ENCODE data around the gene PDZD2.
"Not testable (repeated sequence)": the region's sequence is repeated elsewhere in the genome, so short reads cannot be mapped to it uniquely, and the experiment has no call there.

Gene PDZD2

DNA sequence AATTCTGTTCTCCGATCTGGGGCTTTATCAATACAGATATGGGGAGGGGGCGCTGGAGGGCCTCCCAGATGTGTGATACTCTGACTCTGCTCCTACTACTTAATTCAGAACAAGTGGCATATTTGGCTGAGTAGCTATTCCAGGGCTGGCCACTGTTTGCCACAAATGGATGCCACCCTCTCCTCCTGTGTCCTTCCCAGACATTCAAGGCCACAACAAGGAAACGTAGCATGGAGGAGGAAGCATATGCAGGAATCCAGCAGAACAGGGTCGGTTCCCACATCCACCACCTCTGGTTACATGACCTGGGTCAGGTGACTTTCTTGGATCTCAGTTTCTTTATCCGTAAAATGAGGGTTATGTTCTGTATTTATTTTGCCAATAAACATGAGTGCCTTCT is 404.2 kb downstream of the PDZD2 start:
- no peak for DNase-seq (ENCODE audit: low spot score)

DNA sequence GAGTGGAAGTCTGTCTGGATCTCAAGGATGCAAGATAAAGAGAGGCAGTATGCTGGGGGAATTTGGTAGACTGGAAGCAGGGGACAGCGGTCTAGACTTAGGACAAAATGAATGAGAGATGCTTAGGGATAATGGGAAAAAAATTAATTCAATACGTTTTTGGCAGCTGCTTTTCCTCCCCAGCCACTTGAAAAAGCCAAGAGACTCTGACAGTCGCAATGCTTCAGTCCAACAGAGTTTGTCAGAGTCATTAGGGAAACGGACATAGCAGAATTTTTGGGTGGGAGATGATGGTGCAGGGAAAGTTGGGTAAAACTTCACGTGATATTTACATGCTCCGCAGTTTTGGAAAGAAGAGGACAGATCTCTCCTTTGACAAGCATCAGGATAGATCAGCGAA is 405.5 kb downstream of the PDZD2 start:
- DNase-seq (ENCODE audit: low spot score), result no peak

DNA sequence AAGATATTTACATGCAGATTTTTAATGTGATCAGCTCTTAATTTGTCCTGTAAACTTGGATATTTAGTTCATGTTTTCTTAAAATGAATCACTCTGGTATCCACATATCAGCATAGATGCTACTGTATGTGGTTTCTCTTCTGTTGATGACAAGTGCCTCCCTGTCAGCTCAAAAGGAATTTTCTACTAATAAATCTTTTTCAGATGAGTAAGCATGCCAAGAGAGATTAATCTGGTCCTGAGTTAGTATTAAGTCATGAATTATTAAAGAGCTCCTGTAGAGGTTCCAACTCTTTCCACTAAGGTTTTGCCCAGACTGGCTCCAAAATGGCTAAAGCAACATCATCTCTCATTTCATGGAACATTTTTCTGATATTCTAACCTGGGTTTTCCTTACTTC is 406.0 kb downstream of the PDZD2 start:
- DNase-seq (ENCODE audit: low spot score), result peak; percentile 74

DNA sequence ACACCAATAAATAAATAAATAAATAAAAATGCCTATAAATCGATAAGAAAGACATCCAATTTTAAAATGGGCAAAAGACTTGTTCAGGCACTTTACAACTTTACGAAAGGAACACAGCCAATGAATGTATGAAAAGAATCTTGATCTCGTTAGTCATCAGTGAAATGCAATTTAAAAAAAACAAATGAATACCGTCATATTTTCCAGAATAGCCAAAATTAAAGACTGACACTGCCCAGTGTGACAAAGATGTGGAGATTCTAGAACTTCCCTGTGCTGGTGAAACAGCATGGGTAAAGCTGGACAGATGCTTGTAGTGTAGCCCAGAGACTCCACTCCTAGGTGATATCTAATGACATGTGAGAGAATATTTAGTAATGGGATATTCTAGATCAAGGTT is 408.1 kb downstream of the PDZD2 start:
- DNase-seq (ENCODE audit: low spot score), result no peak

DNA sequence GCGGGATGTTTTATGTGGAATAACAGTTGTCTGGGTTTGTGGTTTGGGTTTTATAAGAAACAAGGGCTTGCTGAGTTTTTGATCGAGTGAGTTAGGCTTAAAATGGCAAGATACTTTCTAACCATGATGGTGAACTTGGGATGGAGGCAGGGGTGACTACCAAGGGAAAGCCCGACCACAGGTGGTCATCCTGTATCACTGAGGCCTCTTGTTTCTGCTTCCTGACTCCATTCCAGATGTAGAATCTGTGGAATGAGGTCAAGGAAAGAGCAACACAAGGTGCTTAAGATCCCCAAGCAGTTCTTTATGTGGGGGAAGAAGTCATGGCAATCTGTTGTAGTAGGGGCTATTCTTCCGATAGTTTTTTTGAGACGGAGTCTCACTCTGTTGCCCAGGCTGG is 412.9 kb downstream of the PDZD2 start:
- DNase-seq (ENCODE audit: low spot score), result no peak

DNA sequence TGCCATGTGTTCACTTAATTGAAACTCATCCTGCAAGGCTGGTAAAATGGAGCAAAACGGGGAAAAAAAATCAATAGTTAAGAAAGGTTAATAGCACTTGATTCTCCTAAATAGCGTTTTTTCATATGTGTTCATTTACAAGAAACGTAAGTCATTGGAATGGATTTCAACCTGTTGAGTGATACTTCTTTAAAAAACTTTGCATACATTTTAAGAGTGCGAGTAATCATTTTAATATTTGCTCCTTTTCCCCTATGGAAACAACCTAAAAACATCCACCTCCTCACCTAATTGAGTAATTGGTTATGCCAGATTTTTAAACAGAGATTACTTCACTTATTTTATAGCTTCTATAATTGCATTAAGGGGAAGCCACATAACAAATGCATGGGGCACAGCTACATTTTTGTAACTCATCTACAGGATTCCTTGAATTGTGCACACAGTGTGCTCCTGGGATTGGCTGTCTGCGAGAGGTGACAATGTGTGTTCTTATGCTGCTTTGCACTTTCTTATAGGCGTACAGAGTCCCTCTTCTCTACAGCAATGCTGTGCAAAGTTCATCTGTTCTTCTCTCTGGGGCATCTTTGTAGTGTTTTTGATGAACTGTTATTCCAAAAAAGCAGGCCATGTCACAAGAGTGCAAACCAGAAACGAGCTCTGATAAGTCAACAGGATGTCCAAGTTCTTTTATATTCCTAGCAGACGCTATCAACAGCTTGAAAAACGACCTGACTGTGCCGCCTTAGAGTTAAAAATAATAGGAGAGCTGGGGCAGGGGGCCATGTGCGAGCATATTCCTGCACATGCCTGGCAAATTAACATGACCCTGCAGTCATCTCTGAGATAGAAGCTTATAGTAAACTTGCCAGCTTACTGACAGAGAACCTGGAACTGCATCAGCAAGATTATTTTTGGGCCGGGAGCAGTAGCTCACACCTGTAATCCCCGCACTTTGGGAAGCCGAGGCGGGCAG is 417.2 kb downstream of the PDZD2 start:
- no peak for DNase-seq (ENCODE audit: low spot score)

DNA sequence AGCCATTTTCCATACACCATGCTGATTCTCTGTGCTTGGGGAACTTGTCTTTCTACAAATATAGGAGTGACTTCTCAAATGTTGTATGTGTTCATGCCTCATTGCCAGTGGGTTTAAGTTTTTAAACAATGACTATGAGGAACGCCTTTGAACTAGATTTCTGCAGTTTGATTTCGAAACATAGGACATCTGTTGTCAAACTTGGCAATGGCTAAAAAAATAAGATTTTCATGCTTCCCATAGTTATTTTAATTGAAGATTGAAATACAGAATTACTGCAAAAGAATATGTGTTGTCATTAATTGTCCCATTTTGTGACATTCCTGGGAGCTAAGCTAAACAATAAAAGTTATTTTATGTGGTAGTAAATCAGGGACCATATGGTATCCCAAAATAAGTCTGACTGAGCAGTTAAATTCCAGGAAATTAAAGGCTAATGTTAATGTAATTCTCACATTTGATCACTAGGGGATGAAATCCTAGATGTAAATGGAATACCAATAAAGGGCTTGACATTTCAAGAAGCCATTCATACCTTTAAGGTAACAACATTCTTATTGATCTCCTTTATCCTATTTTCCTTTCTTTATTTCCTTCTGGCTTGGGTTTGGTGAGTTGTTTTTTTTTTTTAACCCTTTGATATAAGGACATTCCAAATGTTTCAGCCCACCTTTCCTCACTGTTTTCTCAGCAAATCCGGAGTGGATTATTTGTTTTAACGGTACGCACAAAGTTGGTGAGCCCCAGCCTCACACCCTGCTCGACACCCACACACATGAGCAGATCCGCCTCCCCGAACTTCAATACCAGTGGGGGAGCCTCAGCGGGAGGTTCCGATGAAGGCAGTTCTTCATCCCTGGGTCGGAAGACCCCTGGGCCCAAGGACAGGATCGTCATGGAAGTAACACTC is 418.5 kb downstream of the PDZD2 start:
- DNase-seq (ENCODE audit: low spot score), result peak; percentile 35

DNA sequence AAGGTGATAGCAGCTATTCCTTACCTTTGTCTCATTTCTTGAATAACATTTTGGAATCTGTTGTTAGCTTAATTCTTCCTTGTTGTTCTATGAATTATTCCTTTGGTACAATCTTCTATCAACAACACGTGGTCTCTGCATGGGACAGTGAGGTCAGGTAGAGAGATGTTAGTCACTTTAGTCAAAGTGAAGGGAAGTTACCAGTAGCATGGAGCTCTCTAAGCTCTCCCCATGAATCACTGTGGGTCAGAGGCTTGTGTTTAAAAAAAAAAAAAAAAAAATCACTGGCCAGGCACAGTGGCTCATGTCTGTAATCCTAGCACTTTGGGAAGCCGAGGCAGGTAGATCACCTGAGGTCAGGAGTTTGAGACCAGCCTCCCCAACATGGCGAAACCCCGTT is 419.2 kb downstream of the PDZD2 start:
- DNase-seq (ENCODE audit: low spot score), result no peak

DNA sequence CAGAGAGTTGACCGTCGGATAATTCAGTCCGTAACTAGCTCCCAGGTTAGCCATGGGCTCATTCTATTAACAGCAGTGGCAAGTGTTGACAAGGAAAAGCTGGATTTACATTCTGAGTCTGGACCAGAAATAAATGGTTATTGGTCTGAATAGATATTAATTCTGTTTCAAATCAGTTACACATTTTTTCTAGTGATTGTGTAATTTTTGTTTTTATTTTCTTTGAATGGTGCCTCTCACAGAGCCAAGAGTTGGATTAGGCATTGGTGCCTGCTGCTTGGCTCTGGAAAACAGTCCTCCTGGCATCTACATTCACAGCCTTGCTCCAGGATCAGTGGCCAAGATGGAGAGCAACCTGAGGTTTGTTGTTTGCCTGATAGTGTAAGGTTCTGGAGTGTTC is 420.1 kb downstream of the PDZD2 start:
- DNase-seq (ENCODE audit: low spot score), result no peak

DNA sequence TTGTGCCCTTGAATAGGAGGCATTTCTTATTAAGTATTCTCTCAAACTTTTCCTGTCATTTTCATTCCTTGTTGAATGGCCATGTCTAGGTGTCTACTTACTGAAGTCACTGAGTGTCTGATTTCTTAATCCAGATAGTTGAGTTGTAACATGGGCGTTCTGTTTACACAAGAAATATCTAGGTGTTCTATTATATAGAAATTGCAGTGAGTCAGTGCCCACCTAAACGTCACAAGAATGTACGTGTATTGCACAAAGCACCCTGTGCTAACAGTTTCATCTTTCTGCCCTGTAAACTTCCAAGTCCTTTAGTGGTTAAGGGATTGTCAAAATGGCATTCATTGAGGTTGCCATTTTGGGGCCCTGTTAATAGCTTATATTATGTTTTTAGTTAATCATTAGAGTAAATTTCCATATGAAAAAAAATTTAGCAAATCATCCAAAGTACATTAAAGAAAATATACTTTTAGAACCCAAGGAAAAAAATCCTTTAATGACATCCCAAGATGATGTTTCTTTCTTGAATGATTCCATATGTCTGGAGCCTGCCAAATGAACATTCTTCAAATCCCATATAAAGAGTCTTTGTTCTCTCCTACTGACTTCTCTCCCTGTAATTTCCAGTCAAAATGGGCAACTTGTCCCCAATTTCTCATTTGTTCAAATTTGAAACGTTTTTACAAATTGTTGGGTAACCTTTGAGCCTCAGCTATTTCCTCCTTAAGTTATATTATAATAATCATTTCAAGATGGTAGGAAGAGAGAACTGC is 421.0 kb downstream of the PDZD2 start:
- no peak for DNase-seq (ENCODE audit: low spot score)

DNA sequence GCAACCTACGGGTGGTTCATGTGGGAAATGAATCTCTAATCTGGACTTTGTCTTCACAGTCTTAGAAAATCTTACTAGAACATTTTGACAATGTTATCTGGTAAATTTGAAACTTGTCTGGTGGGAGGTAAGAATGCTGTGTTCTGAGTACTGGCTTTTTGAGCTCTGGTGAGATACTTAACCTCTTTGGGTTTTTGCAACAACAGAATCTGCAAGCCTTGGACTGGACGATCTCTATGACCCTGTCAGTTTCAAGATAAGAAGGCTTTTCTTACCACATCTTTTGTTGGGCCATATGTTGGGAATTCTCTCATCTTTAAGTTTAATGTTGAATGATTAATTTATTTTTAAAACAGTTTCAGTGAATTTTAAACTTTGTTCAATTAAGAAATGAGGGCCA is 422.3 kb downstream of the PDZD2 start:
- no peak for DNase-seq (ENCODE audit: low spot score)

DNA sequence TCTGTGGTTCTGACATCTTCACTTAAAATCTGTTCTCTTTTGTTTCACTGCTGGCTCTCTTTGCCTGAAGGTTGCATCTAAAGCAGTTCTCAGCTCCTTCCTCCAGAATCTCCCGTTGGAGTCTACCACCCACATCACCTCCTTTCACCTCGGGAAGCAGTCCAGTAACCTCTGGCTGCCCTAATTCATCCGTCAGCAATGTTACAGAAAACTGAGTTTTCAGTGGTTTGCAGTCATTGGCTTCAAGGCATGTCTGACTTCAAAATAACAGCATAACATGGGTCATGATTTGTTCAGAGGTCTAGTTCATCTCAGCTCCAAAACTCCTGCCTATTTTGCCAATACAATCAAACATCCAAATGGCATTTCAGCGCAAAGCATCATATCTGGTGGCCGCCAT is 427.5 kb downstream of the PDZD2 start:
- DNase-seq (ENCODE audit: low spot score), result no peak

DNA sequence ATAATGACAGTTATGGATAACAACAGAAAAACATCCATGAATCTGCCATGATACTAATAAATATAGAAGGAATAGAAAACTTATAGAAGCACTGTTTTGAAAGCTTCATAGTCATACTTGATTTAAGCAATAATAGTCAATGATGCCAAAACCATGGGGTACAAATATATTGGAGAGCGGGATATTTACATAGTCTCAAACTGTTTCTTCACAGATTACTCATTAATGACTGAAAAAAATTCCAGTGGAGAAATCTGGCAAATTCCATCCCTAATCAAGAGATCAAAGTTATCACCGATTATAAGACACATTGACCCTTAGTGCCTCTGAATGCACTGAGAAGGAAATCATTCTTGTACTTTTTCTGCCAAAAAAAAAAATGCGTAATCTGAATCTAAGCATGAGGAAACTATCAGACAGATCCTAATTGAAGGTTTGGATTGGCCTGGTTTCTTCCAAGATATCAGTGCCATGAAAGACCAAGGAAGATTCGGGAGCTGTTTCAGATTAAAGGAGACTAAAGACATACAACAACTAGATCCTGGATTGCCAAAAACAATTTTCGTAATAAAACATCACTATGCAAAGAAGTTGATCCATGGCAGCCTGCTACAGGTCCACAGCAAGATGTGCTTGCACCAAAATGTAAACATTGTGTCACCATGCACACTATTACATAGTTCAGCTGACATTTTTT is 429.0 kb downstream of the PDZD2 start:
- DNase-seq (ENCODE audit: low spot score), result no peak

DNA sequence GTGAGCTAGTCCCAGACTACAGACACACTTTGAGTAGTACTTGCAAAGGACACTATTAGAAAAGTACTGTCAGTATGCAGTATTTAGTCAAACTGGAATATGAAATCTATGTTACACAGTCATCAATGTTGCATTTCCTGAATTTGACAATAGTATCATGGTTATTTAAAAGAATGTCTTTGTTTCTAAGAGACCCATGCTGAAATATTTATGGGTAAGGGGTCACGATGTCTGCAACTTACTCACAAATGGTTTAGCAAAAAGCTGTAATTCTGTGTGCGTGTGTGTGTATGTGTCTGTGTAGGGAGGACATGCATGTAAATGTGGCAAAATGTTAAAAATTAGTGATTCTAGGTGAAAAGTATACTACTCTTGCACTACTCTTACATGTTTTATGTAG is 429.6 kb downstream of the PDZD2 start:
- no peak for DNase-seq (ENCODE audit: low spot score)

DNA sequence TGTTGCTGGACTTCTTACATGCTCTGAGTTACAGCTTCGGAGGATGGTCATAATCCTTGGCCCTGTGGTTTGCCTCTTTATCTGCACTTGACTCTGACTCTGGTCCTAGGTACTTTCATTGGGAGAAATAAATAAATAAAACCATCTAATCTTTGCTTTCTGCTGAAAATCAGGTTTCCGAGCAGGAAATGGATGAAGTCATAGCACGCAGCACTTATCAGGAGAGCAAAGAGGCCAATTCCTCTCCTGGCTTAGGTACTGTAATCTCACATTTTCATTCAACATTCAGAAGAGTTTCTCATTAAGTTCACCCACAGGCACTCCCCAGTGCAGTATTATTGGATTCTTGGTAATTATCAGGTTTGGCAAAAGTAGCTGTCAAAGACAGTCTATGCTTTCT is 430.5 kb downstream of the PDZD2 start:
- DNase-seq (ENCODE audit: low spot score), result no peak

DNA sequence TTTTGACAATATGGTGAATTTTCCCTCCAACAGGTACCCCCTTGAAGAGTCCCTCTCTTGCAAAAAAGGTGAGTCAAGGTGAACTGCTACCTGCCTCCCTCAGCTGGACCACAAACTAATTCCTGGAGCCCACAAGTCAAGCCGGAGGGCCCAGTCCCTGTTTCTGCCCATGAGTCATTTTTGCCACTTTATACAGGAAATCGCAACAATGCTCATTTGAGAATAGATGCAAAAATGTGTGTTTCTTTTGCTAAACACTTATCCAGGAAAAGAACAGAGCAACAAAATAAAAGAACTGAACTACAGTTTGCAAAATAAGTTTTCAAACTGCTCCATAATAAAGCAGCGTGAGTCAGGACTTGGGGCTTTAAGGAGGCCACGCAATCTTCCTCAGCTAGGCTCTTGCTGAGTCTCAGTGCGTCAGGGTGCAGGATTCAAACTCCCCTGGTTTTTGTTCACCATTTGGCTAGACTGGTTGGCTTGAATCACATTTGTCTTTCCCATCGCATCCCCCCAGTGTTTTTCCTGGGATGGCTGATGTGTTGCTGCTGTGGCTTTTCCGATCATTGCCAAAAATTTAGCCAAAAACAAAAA is 432.5 kb downstream of the PDZD2 start:
- no peak for DNase-seq (ENCODE audit: low spot score)

DNA sequence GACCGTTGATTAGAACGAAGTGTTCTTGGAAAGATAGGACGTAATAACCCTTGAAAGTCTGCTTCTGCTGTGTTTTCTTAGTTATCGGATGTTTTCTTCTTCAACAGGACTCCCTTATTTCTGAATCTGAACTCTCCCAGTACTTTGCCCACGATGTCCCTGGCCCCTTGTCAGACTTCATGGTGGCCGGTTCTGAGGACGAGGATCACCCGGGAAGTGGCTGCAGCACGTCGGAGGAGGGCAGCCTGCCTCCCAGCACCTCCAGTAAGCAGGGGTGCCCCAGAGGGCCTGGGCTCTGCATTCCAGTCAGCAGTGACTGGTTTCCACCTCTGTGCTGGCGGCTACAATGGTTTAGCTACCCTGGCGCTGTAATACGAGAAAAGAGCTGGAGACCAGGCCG is 433.1 kb downstream of the PDZD2 start:
- no peak for DNase-seq (ENCODE audit: low spot score)

DNA sequence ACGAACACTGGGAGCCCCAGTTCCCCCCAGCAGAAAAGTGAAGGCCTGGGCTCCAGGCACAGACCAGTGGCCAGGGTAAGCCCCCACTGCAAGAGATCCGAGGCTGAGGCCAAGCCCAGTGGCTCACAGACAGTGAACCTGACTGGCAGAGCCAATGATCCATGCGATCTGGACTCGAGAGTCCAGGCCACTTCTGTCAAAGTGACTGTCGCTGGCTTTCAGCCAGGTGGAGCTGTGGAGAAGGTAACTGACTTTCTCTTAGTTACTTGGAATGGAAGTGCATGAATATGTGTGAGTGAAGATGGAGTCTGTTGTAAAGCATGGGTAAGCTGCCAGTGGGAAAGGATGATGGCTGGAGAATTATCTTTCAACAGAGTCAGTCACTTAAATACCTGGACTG is 435.5 kb downstream of the PDZD2 start:
- no peak for DNase-seq (ENCODE audit: low spot score)

DNA sequence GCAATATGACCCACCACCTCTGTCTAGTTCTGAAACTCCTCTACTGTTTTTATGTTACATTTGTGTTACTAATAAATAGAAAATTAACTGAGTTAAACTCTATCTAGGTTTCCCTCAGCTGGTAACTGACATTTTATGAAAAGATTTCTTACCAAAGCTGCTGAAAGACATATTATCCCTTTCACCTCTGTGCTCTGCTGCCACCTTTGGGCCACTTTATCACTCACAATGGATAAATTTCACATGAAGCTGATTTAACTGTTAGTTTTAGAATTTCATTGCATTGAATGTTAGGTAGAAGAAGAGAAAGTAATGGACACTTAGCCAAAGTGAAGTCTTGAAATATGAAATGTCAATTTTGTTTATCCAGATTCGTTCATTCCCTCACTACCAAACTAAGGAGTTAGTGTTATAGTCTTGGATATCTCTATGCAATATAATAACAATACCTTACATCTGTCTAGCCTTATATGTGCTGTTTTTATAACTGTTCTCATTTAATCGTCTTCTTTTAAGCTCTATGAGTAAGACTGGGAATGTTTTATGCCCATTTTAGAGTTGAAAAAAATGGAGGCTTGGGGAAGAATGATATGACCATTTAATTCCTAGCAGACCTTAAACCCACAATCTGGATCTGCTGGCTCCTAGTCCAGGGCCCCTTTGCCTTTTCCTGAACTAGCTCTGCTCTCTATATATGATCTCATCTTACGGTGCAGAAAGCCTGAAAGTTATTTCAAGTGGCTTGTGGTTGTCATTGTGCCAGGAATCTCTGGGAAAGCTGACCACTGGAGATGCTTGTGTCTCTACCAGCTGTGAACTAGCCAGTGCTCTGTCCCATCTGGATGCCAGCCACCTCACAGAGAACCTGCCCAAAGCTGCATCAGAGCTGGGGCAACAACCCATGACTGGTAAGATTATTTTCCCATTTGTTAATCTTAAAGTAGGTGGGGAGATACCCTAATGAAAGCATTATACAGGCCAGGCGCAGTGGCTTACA is 438.1 kb downstream of the PDZD2 start:
- peak; percentile 56 for DNase-seq (ENCODE audit: low spot score)

DNA sequence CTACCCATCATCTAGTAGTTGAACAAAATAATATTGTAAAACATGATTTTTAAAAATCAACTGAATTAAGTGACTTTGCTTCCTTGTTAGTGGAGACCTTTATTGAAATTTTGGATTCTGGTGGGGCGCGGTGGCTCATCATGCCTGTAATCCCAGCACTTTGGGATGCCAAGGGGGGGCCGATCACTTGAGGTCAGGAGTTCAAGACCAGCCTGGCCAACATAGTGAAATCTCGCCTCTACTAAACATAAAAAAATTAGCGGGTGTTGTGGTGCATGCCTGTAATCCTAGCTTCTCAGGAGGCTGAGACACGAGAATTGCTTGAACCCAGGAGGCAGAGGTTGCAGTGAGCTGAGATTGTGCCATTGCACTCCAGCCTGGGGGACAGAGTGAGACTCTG is 439.9 kb downstream of the PDZD2 start:
- not testable (repeated sequence) for DNase-seq (ENCODE audit: low spot score)

Measured in RKO (cell line).